Mesenteric fat pad (tissue), 1 donor: Measurements from ENCODE around the gene C2CD4C. TPM values are rescaled to one million over a fixed set of nuclear protein-coding genes. Genes with fewer than 3 reads are reported as not detected.
"Not testable (repeated sequence)": the region's sequence is repeated elsewhere in the genome, so short reads cannot be mapped to it uniquely, and the experiment has no call there.

ENCODE experiments used
- DNase-seq: peaks from one replicate; pipeline ENCODE4 v3.0.0-alpha.2; 2020; ENCODE audit warnings: low spot score
- total RNA-seq: library from RNA; stranded (reverse); fragmentation: NEBNext Ultra II Directional; extraction: Animal tissue kit (Norgen Biotek cat#: 25700); gene quantifications from one replicate; pipeline ENCODE4 v1.2.1, GENCODE V29; 2021
- donor health status: DM: yes; HTN: yes; CAD: no.

Gene C2CD4C
- total RNA-seq, 1 donor from 2014 or later: 5.9 TPM

DNA sequence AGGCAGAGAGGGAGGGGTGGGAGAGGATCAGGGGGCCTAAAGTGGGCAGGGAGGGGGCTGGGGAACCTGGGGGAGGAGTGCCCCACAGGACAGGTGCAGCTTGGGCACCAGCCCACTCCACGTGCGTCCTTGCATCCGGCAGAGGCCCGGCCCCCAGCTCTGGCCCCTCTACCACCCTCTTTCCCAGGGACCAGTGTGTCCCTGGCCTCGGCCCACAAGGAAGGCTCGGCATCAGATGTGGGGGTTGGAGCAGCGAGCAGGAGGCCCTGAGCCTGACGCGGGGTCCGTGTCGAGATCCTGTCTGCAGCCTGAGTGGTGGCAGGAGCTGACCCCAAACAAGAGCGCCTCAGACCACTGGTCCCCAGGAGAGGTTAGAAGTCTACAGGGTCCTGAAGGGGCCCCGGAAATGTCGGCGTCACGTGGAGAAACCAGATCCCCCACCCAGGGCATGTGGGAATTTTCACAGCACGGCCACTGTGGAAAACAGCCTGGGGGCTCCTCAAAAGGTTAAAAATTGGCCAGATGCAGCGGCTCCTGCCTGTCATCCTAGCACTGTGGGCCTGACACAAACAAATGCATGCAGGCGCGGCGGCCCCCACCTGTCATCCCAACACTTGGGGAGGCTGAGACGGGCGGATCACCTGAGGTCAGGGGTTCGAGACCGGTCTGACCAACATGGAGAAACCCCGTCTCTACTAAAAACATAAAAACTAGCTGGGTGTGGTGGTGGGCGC is 30.4 kb upstream of the C2CD4C start:
- DNase-seq: no peak

DNA sequence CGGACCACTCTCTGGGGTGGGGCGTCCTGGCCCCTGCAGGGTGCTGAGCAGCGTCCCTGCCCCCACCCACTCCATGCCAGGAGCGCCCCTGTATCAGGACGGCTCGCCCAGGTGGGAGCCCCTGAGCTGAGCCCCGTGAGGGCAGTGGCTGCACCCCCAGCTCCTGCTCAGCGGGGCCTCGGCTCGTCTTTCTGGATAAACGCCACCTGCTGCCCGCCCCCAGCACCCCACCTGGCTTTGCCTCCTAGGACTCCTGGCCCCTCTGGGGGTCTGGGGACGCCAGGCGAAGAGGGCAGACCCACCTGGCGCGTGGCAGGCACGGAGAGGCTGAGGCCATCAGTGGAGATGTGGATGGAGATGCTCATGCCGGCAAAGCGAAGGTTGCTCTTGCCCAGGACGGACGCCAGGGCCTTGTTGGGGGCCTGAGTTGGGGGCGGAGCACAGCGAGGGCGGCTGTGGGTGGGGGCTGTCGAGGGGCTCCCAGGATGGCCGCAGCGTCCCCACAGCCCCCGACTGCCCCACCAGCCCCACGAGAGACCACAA is 29.5 kb upstream of the C2CD4C start:
- no peak for DNase-seq

DNA sequence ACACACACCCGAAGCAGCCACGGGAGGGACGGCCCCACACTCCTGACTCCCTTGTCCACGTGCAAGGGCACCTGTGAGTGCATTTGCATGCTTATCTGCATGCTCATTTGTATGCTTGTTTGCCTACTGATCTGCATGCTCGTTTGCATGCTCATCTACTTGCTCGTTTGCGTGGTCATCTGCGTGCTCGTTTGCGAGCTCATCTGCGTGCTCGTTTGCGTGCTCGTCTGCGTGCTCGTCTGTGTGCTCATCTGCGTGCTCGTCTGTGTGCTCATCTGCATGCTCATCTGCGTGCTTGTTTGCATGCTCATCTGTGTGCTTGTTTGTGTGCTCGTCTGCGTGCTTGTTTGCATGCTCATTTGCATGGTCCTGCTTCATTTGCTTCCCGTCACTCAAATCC is 28.1 kb upstream of the C2CD4C start:
- DNase-seq: no peak

DNA sequence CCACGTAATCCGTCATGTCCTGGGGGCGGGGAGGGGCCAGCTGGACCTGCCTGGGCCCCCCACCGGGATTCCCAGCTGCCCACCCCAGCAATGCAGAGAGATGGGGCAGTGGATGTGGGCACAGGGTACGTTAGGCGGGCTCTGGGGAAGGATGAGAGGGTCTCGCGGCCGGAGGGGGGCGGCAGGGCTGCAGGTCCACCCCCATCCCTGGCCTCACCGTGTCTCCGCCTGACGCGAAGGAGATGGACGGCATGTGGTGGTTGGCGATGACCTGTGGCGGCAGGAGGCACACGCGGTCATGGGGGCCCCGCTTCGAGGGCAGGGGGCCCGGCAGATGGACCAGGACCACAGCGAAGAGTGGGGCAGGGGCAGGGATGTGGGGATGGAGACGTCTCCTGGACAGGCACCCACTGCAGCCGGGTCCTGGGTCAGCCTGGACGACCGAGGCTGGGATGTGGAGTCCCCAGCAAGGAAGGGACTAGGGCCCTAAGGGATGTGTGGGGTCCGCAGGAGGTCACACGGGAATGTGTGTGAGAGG is 27.5 kb upstream of the C2CD4C start:
- no peak for DNase-seq

DNA sequence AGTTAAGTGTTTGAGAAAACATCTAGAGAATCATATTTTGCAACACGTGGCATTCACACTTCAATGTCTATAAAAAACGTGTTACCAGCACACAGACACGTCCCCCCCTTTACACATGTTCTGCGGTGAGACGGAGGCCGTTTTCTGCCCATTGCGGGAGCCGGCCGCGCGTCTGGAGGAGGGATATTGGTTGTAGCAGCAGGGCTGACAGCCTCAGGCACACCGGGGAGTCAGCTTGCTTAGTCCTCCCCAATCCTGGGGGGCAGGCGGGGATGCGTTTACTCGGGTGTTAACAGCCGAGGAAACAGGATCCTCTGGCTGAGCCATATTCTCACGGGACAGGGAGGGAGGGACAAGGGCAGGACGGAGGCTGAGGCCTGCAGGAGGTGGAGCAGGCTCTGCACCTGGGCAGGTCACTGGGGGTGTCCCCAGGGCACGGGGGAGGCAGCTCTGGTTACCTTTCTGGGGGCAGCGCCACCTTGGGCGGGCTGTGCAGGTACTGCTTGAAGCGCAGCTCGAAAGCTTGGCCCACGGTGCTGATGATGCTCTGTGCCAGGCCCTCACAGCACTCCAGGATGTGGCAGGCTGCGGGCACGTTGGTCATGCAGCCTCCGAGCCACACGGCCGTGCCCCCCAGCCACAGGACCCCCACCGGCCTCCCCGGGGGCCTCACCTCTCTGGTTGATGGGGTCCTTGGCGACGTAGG is 26.9 kb upstream of the C2CD4C start:
- no peak for DNase-seq

DNA sequence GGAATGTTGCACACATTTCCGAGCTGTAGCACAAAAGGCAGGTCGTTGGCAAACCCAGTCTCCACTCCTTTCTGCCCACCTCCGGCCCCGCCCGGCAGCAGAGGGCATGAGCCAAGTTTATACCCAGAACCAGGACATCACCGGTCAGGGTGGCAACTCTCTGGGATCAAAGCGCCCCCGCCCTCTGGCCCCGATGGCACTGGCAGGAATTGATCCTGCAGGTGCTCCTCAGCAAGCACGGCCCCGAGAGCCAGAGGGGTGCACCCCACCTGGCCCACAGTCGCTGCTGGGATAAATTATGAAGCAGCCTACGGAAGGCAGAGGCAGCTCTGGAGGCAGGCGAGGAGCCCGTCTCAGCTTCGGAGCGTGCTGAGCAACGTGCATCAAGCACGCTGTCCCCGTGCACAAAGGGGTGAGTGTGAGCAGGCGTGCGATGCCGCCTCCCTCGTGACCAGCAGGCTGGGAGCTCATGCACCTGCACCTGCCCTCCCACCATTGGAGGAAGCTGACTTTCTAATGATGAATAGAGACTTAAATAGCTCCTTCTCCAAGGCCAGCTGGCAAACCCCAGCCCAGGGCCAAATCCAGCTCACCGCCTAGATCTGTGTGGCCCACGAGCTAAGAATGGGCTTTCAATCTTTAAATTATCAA is 26.2 kb upstream of the C2CD4C start:
- no peak for DNase-seq

DNA sequence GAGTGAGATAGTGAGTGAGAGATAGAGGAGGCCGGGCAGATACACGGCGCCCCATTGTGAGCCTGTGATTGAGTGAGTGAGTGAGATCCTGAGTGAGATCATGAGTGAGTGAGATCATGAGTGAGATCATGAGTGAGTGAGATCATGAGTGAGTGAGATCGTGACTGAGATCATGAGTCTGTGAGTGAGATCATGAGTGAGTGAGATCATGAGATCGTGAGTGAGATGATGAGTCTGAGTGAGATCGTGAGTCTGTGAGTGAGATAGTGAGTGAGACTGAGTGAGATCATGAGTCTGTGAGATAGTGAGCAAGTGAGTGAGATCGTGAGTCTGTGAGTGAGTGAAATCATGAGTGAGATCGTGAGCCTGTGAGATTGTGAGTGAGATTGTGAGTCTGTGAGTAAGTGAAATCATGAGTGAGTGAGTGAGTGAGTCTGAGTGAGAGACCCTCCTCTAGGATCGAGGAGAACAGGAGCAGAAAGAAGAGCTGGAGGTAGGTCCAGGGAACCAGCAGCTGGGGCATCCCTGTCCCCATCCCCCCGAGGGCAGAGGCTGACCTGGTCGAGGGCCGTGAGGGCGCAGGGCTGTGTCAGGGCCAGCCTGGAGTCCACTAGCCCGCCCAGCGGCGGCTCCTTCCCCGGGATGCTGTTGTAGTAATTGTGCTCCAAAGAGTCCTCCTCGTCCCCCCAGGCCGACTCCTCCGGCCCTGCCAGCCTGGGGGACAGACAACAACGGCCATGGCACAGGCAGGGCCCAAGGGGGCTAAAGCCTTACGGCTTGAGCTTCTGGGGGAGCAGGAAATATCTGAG is 25.4 kb upstream of the C2CD4C start:
- DNase-seq: no peak

DNA sequence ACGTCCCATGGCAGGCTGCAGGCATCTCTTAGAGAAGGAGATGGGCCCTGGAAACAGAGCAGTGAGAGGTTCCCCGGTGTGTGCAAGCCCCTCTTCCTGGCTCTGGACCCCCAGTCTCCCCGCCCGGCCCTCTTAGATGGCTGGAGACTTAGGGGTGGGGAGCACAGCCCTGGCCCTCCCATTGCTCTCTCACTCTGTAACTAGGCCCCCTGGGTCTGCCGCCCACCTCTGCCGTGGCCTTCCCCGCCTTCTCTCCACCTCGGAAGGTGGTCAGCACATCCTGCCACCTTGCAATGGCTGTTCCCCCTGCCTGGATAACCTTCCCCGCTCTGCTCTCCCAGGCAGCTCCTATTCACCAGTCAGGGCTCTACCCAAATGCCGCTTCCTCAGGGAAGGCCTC is 21.8 kb upstream of the C2CD4C start:
- DNase-seq: no peak

DNA sequence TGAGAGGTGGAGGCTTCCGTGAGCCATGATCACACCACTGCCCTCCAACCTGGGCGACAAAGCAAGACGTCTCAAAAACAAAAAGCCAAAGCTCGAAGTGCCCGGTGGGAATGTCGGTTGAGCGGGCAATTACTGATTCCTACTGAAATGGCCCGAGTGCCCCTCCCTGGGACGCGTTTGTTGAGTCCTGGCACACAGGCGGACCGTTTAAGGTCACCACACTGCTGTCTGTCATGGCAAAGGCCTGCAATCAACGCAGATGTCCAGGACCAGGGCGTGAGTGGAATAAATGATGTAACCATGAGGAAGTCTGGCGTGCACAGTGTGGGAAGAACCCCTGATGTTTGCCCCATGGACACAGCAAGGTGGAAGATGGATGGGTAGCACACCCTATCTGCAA is 19.2 kb upstream of the C2CD4C start:
- no peak for DNase-seq

DNA sequence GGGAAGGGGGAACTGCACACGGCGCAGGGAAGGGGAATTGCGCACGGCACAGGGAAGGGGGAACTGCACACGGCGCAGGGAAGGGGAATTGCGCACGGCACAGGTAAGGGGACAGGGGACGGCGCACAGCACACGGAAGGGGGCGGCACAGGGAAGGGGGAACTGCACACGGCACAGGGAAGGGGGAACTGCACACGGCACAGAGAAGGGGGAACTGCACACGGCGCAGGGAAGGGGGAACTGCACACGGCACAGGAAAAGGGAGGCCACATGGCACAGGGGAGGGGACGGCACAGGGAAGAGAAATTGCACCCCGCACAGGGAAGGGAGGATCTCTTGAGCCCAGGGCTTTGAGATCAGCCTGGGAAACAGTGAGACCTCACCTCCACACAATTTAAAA is 18.7 kb upstream of the C2CD4C start:
- not testable (repeated sequence) for DNase-seq

DNA sequence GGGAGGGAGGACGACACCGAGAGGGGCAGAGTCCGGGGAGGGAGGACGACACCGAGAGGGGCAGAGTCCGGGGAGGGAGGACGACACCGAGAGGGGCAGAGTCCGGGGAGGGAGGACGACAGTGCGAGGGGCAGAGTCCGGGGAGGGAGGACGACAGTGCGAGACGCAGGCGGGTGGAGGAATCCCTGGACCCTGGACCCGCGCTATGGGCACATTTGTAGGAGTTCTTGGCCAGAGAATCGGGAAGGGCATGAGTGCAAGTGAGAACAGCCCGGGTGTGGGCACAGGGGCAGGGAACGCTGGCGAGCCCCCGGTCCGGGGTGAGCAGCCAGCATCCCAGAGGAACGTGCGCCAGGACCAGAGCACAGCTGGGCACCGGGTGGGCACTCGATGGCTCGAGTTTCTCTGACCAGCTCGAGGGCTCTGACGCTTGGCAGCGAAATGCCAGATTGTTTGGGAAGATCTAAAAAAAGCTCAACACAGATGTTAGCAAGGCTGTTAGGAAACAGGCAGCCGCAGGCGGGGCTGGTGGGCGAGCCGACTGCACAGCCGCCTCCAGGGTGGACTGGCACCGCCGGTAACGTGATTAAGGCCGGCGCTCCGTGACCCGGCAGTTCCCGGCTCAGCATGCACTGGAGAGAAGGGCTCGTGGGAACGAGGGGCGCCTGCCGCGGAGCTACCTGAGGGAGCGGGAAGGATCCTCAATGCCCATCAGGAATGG is 17.9 kb upstream of the C2CD4C start:
- DNase-seq: no peak

DNA sequence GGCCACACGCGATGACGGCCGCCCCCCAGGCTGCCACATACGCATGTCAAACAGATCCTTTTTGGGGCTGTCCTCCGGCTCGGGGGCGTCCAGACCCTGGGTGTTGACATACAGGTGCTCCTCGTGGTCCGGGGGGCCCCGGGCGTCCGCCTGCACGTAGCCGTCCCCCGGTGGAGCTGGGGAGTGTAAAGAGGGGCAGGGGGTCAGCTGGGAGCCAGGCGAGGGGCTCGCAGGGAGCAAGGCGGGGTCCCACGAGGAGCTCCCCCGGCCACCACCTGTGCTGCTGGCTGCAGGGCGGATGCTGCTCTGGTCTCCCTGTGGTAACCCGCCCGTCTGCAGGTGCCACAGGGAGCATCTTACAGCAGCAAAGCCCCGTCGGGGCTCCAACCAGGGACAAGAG is 16.1 kb upstream of the C2CD4C start:
- no peak for DNase-seq

DNA sequence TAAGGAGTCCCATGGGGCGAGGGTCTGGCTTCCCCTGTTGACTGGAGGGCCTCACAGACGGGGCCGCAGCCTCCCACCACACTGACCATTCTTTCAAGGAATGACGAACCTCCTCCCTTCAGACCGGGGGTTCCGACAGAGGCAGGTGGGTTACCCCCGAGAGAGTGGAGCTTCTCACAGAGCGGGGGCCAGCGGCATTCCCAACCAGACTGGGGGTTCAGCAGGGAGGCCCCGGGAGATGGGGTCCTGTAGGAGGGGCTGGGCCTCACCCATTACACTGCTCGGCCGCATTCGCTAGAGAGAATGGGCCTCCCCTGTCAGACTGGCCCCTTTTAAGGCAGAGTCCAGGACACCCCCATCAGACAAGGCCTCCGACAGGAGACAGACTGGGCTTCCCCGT is 15.6 kb upstream of the C2CD4C start:
- no peak for DNase-seq

DNA sequence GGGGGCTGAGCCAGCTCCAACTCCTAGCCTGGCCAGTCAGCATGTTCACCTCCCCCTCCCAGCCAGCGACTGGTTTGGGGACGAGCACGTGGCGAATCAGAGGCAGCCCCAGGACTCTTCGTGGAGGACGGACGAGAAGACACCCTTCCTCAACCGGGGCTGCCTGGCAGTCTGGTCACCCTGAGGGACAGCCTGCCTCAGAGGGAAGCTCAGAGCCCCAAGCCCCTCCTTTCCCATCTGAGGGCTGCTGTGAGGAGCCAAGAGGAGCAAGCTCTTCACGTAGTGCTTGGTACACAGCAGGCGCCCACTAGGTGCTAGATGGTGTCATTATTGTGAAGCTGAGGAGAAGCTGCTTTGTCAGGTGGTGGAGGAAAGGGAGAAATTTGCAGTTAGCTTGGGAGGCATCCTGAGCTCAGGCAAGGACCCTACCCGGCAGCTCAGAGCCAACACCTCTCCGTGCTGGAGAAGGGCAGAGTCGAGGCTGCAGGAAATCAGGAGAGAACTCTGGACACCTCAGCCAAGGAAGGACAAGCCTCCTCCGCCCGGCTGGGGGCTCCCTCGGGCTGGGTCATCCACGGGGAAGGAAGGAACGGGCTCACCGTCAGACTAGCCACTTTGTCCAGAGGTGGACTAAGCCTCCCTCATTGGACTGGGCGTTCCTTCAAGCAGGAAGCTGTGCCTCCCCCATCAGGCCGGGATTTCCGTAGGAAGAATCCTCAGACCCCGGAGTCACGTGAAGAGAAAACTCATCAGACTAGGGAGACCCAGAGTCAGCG is 14.9 kb upstream of the C2CD4C start:
- no peak for DNase-seq

DNA sequence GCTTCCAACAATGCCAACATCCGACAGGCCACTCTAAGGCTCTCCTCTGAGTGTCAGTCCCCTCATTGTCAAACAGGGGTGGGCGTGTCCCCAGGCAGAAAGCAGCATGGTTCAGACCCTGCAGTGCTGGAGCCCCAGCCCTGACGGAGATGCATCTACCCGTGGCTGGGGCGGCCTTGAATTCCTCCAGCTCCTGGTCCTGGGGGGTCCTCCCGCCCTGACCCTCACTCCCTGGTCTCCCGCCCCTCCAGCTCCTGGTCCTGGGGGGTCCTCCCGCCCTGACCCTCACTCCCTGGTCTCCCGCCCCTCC is 13.9 kb upstream of the C2CD4C start:
- not testable (repeated sequence) for DNase-seq

DNA sequence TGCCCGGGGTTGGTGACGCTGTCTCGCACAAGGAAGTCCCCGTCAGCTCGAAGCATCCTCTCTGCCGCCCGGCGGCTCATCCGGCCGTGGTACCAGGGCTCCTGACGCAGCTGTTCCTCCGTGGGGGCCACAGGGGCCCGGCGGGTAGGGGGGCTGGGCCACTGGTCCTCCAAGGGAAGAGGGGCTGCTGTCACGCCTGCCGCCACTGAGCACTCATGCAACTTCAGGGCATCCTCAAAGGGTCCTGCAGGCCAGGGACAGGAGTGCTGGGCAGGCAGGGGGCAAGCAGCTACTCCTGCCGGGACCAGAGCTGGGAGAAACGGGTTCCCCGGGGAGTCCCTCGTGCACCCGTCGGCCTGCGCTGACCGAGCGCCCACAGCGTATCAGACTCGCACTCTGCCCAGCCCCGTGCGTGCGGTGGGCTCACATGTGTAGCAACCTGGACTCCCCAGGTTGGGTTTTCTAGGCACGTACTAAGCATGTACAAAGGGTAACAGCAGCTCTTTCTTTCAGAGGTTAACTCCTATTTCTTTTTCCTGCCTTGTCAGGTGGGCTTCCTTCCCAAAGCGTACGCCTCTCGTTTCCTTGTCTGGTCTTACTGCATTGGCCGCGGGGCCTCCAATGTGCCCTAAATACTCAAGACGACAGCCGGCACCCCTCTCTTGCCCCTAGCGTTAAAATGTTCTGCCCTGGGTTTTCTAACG is 13.4 kb upstream of the C2CD4C start:
- no peak for DNase-seq

DNA sequence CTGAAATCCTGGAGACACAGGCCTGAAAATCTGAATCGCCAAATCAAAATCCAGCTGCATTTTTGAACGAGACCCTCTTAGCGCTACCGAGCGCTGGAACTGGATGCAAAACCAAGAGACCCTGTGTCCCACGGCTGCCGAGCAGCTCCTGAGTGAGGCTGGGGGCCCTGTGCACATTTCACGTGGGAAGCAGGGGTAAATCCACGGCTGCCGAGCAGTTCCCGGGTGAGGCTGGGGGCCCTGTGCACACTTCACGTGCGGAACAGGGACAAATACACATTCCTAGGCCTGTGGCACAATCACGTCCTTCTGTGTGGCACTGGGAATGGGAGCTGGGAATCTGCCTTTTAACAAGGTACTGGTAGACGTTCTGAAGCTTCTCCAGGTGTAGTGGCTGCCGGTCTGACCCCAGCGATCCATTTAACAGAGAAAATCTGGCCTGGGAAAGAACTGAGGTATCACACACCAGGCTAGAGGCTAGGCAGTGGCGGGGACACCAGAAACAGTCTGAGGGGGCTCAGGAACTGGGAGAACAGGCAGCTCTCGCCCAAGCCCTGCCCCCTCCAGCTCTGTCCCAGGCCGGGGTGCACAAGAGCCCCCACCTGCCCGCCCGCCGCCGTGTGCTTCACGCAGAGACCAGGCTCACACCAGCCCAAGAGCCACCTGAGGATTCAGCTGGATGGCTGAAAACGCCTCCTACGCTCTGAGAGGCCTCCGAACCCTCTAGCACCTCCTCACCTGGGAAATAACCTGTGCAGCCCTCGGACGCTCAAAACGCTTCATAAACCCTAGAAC is 11.0 kb upstream of the C2CD4C start:
- no peak for DNase-seq
